ENCODE data around the gene ADARB1.

DNA sequence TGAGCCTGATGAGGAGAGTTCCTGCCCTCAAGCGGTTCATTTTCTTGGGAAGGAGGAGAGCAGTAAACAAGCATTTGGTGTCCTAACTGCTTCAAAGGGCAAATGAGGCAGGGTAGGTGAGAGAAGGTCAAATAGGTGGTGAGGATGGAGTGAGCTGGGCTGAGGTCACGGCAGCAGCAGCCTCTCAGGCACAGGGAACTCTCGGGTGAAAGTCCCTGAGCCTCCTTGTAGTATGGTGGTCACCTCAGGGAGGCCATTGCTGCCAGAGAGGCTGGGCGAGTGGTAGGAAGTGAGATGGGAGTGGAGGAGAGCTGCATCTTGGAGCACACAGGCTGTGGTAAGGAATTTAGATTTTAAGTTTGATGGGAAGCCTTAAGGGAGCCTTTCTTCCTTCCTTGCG lies 4.0 kb downstream of the ADARB1 start:
- TF ChIP-seq CTCF (IDR thresholded peaks at IDR 0.05) (no peak), ZFX (IDR thresholded peaks at IDR 0.05; ENCODE audit: borderline replicate concordance) (no peak)

Data from 22Rv1 (cell line).